CD4-positive, CD25-positive, alpha-beta regulatory T cell (primary cell): ENCODE data around the gene AKR7A2. TPM values are rescaled to one million over a fixed set of nuclear protein-coding genes. Genes with fewer than 3 reads are reported as not detected.

ENCODE experiments used
- ATAC-seq, 2 donors: fragments of 150-1000 bp; cut with Tn5 transposase; one replicate each; pipeline ENCODE4 v1.10.0; 2021; ENCODE audit warnings: low read depth in 2 of 2, moderate number of reproducible peaks in 2 of 2, moderate library complexity in 1 of 2
- DNase-seq, 3 donors: peaks; one replicate each; pipeline versions ENCODE4 v3.0.0 to v3.0.0-alpha.2; 2012 to 2022; ENCODE audit warnings: mixed read lengths in 1 of 3
- H3K27ac ChIP-seq: one replicate; pipeline ENCODE4 v1.7.0; 2013; ENCODE audit warnings: mild to moderate bottlenecking, low read length; ENCODE audit not compliant: insufficient read depth, poor library complexity, severe bottlenecking
- H3K27me3 ChIP-seq: one replicate; pipeline ENCODE4 v1.7.0; 2013; ENCODE audit warnings: low read length; ENCODE audit not compliant: control insufficient read depth, insufficient read depth
- H3K36me3 ChIP-seq: one replicate; pipeline ENCODE4 v1.7.0; 2013; ENCODE audit warnings: mild to moderate bottlenecking, low read length, moderate library complexity; ENCODE audit not compliant: control insufficient read depth, insufficient read depth
- H3K4me1 ChIP-seq: 2 replicates; pipeline ENCODE4 v1.7.0; 2013; ENCODE audit warnings: mild to moderate bottlenecking, low read length; ENCODE audit not compliant: insufficient read depth, control insufficient read depth, poor library complexity, severe bottlenecking
- H3K4me3 ChIP-seq: one replicate; pipeline ENCODE4 v1.7.0; 2013; ENCODE audit warnings: low read depth, mild to moderate bottlenecking, low read length, moderate library complexity
- H3K9me3 ChIP-seq, 2 experiments: 1 replicate in 1 of 2; 2 replicates in 1 of 2; pipeline ENCODE4 v1.7.0; 2013; ENCODE audit warnings: low read length in 2 of 2, mild to moderate bottlenecking in 1 of 2, moderate library complexity in 1 of 2; ENCODE audit not compliant: control insufficient read depth in 2 of 2
- H3K27ac Mint-ChIP-seq, 3 donors: one replicate each; pipeline ENCODE4 v1.8.0; 2020 to 2022; ENCODE audit warnings: mild to moderate bottlenecking in 3 of 3, mixed read lengths in 3 of 3, moderate library complexity in 2 of 3
- H3K27me3 Mint-ChIP-seq: one replicate; pipeline ENCODE4 v1.8.0; 2022; ENCODE audit warnings: mild to moderate bottlenecking, mixed read lengths
- H3K36me3 Mint-ChIP-seq: one replicate; pipeline ENCODE4 v1.8.0; 2020; ENCODE audit warnings: mixed read lengths
- H3K4me1 Mint-ChIP-seq, 4 donors: one replicate each; pipeline ENCODE4 v1.8.0; 2020 to 2022; ENCODE audit warnings: mixed read lengths in 4 of 4, mild to moderate bottlenecking in 1 of 4
- H3K4me3 Mint-ChIP-seq, 4 donors: one replicate each; pipeline ENCODE4 v1.8.0; 2020 to 2022; ENCODE audit warnings: mild to moderate bottlenecking in 4 of 4, mixed read lengths in 4 of 4, moderate library complexity in 3 of 4
- H3K9me3 Mint-ChIP-seq, 7 donors: one replicate each; pipeline ENCODE4 v1.8.0; 2020 to 2022; ENCODE audit warnings: mixed read lengths in 7 of 7, mild to moderate bottlenecking in 3 of 7, moderate library complexity in 2 of 7
- polyA plus RNA-seq, 4 donors: library from polyadenylated mRNA; unstranded; fragments of 300-500 nt; fragmentation: Illumina TruSeq; gene quantifications; one replicate each; pipeline ENCODE4 v1.2.3, GENCODE V29; 2021
- total RNA-seq: library from RNA; stranded (reverse); gene quantifications from one replicate; pipeline ENCODE4 v1.2.3, GENCODE V29; 2022

Gene AKR7A2
- total and polyA plus RNA-seq, 5 donors from 2014 or later, result 20.5 to 133 (median 110) TPM

GRCh38 chr1:19356266-19356665 lies 44.3 kb upstream of the AKR7A2 start:
- no peaks in the 10 kb centered on the region for H3K9me3 Mint-ChIP-seq
- H3K36me3 Mint-ChIP-seq, result peaks cover 28% of the 10 kb centered on the region
- DNase-seq (no peak), ATAC-seq (no peak)
- Histone ChIP-seq H3K27ac (no peak overlapping the region), H3K9me3 (no peaks in the 10 kb centered on the region), H3K4me1 (peaks cover 7% of the 10 kb centered on the region), H3K36me3 (peaks cover 69% of the 10 kb centered on the region), H3K4me3 (no peak overlapping the region), H3K27me3 (no peaks in the 10 kb centered on the region)
- no peak overlapping the region for H3K4me3 Mint-ChIP-seq
- peaks cover 6 to 20% (median 15%) of the 10 kb centered on the region in 4 donors for H3K4me1 Mint-ChIP-seq
- H3K27me3 Mint-ChIP-seq, result no peaks in the 10 kb centered on the region
- peak overlapping the region in 1 of 3 donors; percentile 32 for H3K27ac Mint-ChIP-seq

GRCh38 chr1:19354531-19354981 lies 42.6 kb upstream of the AKR7A2 start:
- no peaks in the 10 kb centered on the region for H3K27me3 ChIP-seq
- H3K9me3 ChIP-seq, result no peaks in the 10 kb centered on the region
- H3K9me3 Mint-ChIP-seq, result no peaks in the 10 kb centered on the region
- H3K27ac ChIP-seq, result no peak overlapping the region
- peaks cover 75% of the 10 kb centered on the region for H3K36me3 ChIP-seq
- ATAC-seq, result no peak
- H3K4me1 Mint-ChIP-seq, result peaks cover 0 to 5% (median 2%) of the 10 kb centered on the region in 4 donors
- no peak for DNase-seq
- H3K36me3 Mint-ChIP-seq, result peaks cover 33% of the 10 kb centered on the region
- H3K27ac Mint-ChIP-seq, result peak overlapping the region in 1 of 3 donors; percentile 55
- H3K4me3 Mint-ChIP-seq, result no peak overlapping the region
- no peak overlapping the region for H3K4me3 ChIP-seq
- no peaks in the 10 kb centered on the region for H3K4me1 ChIP-seq
- no peaks in the 10 kb centered on the region for H3K27me3 Mint-ChIP-seq

DNA sequence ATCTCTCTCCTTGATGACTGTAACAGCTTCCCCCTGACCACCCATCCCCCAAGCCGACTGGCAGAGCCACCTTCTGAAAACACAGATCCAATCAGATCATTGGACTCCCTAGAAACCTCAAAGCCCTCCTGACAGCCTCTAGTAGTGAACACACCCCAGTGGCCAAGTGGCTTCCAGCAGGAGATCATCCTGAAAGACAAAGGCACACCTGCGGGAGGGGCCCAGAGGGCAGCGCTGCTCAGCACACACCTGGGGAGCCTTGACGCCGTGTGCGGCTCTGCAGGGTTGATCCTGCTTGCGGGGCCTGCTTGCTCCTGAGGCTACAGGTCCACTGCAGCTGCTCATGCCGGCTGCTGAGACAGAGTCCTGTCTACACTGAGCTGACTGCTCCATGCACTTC lies 41.7 kb upstream of the AKR7A2 start:
- Mint-ChIP-seq H3K4me3 (no peak overlapping the region), H3K36me3 (peaks cover 33% of the 10 kb centered on the region)

GRCh38 chr1:19352839-19353238 lies 40.9 kb upstream of the AKR7A2 start:
- H3K9me3 ChIP-seq, result no peaks in the 10 kb centered on the region
- H3K27ac Mint-ChIP-seq, result peak overlapping the region in 1 of 3 donors; percentile 62

More for the DNA sequence above, 41.7 kb upstream of the AKR7A2 start:
- peaks cover 79% of the 10 kb centered on the region for H3K36me3 ChIP-seq
- DNase-seq (no peak), ATAC-seq (no peak)
- no peaks in the 10 kb centered on the region for H3K27me3 ChIP-seq
- Mint-ChIP-seq H3K27me3 (no peaks in the 10 kb centered on the region), H3K9me3 (no peaks in the 10 kb centered on the region), H3K27ac (peak overlapping the region in 1 of 3 donors; percentile 35), H3K4me1 (peaks cover 0 to 5% (median 2%) of the 10 kb centered on the region in 4 donors)
- no peak overlapping the region for H3K4me3 ChIP-seq
- no peak overlapping the region for H3K27ac ChIP-seq
- no peaks in the 10 kb centered on the region for H3K4me1 ChIP-seq
- no peaks in the 10 kb centered on the region for H3K9me3 ChIP-seq

GRCh38 chr1:19351873-19352272 lies 39.9 kb upstream of the AKR7A2 start:
- Histone ChIP-seq H3K27ac (no peak overlapping the region), H3K4me1 (no peaks in the 10 kb centered on the region), H3K4me3 (no peak overlapping the region), H3K9me3 (no peaks in the 10 kb centered on the region), H3K27me3 (no peaks in the 10 kb centered on the region), H3K36me3 (peaks cover 88% of the 10 kb centered on the region)
- Mint-ChIP-seq H3K27ac (peak overlapping the region in 1 of 3 donors; percentile 38), H3K9me3 (no peaks in the 10 kb centered on the region), H3K4me1 (peaks cover 0 to 5% (median 1%) of the 10 kb centered on the region in 4 donors), H3K4me3 (no peak overlapping the region), H3K36me3 (peaks cover 25% of the 10 kb centered on the region), H3K27me3 (no peaks in the 10 kb centered on the region)
- DNase-seq (no peak), ATAC-seq (no peak)

More at GRCh38 chr1:19352839-19353238, 40.9 kb upstream of the AKR7A2 start:
- Histone ChIP-seq H3K27me3 (no peaks in the 10 kb centered on the region), H3K36me3 (peaks cover 86% of the 10 kb centered on the region), H3K4me3 (no peak overlapping the region), H3K27ac (no peak overlapping the region), H3K4me1 (no peaks in the 10 kb centered on the region)
- no peak for DNase-seq
- ATAC-seq, result no peak
- Mint-ChIP-seq H3K4me1 (peaks cover 0 to 5% (median 1%) of the 10 kb centered on the region in 4 donors), H3K36me3 (peaks cover 33% of the 10 kb centered on the region), H3K9me3 (no peaks in the 10 kb centered on the region), H3K27me3 (no peaks in the 10 kb centered on the region), H3K4me3 (no peak overlapping the region)

DNA sequence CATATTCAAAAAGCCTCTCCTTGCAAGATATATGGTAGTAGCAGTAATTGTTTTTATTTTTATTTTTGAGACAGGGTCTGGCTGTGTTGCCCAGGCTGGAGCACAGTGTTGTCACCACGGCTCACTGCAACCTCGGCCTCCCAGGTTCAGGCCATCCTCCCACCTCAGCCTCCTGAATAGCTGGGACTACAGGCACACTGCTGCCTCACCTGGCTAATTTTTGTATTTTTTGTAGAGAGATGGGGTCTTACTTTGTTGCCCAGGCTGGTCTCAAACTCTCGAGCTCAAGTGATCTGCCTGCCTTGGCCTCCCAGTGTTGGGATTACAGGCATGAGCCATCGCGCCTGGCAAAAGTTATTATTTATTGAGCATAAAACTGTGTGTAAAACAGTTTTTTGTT lies 38.6 kb upstream of the AKR7A2 start:
- peaks cover 25% of the 10 kb centered on the region for H3K36me3 Mint-ChIP-seq
- no peaks in the 10 kb centered on the region for H3K9me3 Mint-ChIP-seq
- Histone ChIP-seq H3K4me1 (no peaks in the 10 kb centered on the region), H3K27ac (no peak overlapping the region), H3K27me3 (no peaks in the 10 kb centered on the region), H3K4me3 (no peak overlapping the region), H3K9me3 (no peaks in the 10 kb centered on the region), H3K36me3 (peaks cover 82% of the 10 kb centered on the region)
- peak overlapping the region in 1 of 3 donors; percentile 26 for H3K27ac Mint-ChIP-seq
- no peak overlapping the region for H3K4me3 Mint-ChIP-seq
- ATAC-seq (no peak), DNase-seq (no peak)
- no peaks in the 10 kb centered on the region for H3K27me3 Mint-ChIP-seq
- peaks cover 0 to 5% (median 1%) of the 10 kb centered on the region in 4 donors for H3K4me1 Mint-ChIP-seq

DNA sequence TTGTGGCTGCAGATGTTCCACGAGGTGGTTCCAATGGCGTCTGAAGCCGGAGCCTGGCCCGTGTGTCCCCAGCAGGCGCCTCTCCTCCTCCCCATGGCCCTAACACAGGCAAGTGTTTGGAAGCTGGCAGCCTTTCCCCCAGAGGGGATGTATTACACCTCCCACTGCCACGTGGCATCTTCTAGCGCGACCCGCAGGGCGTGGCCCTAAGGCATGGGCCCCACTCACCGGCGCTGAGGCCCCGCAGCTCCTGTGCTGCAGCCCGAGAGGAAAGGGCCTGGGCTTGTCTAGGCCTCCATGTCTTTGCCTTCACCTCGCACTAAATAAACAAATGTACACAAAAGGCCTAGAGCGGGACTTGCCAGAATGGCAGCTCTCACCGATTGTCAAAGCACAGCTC lies 38.1 kb upstream of the AKR7A2 start:
- DNase-seq (no peak), ATAC-seq (no peak)
- no peak overlapping the region for H3K4me3 Mint-ChIP-seq
- no peaks in the 10 kb centered on the region for H3K9me3 Mint-ChIP-seq
- H3K36me3 ChIP-seq, result peaks cover 82% of the 10 kb centered on the region
- H3K27ac Mint-ChIP-seq, result peak overlapping the region in 1 of 3 donors; percentile 26
- H3K27ac ChIP-seq, result no peak overlapping the region
- H3K36me3 Mint-ChIP-seq, result peaks cover 21% of the 10 kb centered on the region
- no peaks in the 10 kb centered on the region for H3K27me3 ChIP-seq
- H3K27me3 Mint-ChIP-seq, result no peaks in the 10 kb centered on the region
- H3K4me1 Mint-ChIP-seq, result peaks cover 0 to 5% (median 1%) of the 10 kb centered on the region in 4 donors
- no peak overlapping the region for H3K4me3 ChIP-seq
- no peaks in the 10 kb centered on the region for H3K9me3 ChIP-seq
- no peaks in the 10 kb centered on the region for H3K4me1 ChIP-seq

- no peaks in the 10 kb centered on the region for H3K9me3 ChIP-seq
- H3K4me1 Mint-ChIP-seq, result peaks cover 0 to 2% (median 0%) of the 10 kb centered on the region in 4 donors
- no peak overlapping the region for H3K4me3 ChIP-seq
- H3K4me3 Mint-ChIP-seq, result no peak overlapping the region
- peak overlapping the region in 1 of 3 donors; percentile 51 for H3K27ac Mint-ChIP-seq
- no peaks in the 10 kb centered on the region for H3K4me1 ChIP-seq
- H3K36me3 ChIP-seq, result peaks cover 82% of the 10 kb centered on the region
- no peak overlapping the region for H3K27ac ChIP-seq
- ATAC-seq (no peak), DNase-seq (no peak)
- no peaks in the 10 kb centered on the region for H3K27me3 ChIP-seq
- no peaks in the 10 kb centered on the region for H3K9me3 Mint-ChIP-seq
- no peaks in the 10 kb centered on the region for H3K27me3 Mint-ChIP-seq
- H3K36me3 Mint-ChIP-seq, result peaks cover 21% of the 10 kb centered on the region
Measured at GRCh38 chr1:19348441-19349198, 36.7 kb upstream of the AKR7A2 start.
